Airway epithelial cell (primary cell): ENCODE measurements around the gene TMEM131L. TPM values are rescaled to one million over a fixed set of nuclear protein-coding genes. Genes with fewer than 3 reads are reported as not detected.

Source experiments
- total RNA-seq: library from RNA; depleted of rRNA; stranded (reverse); fragments of >200 nt; gene quantifications from 2 replicates; pipeline ENCODE4 v1.2.3, GENCODE V29; 2015

Gene TMEM131L
- 11.3 and 11.7 TPM in 2 replicates for total RNA-seq

GRCh38 chr4:153466081-153466948 is at the start of gene TMEM131L:
TMEM131L (plus strand) TSS chr4:153466360; CDS start chr4:153466398, 38 bp downstream.

GRCh38 chr4:153684182-153684970 is 218.2 kb downstream of the TMEM131L start, which contains the start of gene TLR2:
TLR2 (plus strand) TSS chr4:153684280; CDS start chr4:153702908, 18,628 bp downstream.

Other genes with a start within 250 kb of the TMEM131L start
- 6.3 and 7.7 TPM in 2 replicates for gene MND1, start 121.7 kb upstream of the TMEM131L start, total RNA-seq
- 1.0 and 1.3 TPM in 2 replicates for gene TLR2, start 217.9 kb downstream of the TMEM131L start, total RNA-seq